Forelimb muscle (tissue), 1 donor: ENCODE data around the gene HBG2. TPM values are rescaled to one million over a fixed set of nuclear protein-coding genes. Genes with fewer than 3 reads are reported as not detected.
"Not testable (repeated sequence)": the region's sequence is repeated elsewhere in the genome, so short reads cannot be mapped to it uniquely, and the experiment has no call there.

Experiments used
- DNase-seq: peaks from one replicate; pipeline ENCODE4 v3.0.0-alpha.2; 2013; ENCODE audit warnings: low read depth
- polyA plus RNA-seq: library from polyadenylated mRNA; unstranded; fragments of 120-200 nt; gene quantifications from one replicate; pipeline ENCODE4 v1.2.1, GENCODE V29; 2013; ENCODE audit not compliant: insufficient read length

The HBG2 gene
- 4,005 TPM for polyA plus RNA-seq

GRCh38 chr11:5254646-5255413 lies at the start of gene HBG2:
Gene HBG2 (minus strand): TSS chr11:5254781. CDS start chr11:5254728, 53 bp downstream.
- DNase-seq = not testable (repeated sequence)

- no peak for DNase-seq
Observed at GRCh38 chr11:5304046-5304445, 49.5 kb upstream of the HBG2 start.

GRCh38 chr11:5303626-5304025 lies 49.0 kb upstream of the HBG2 start:
- no peak for DNase-seq

GRCh38 chr11:5301846-5302245 lies 47.3 kb upstream of the HBG2 start, which contains the start of gene OR51B4:
Gene OR51B4 (minus strand): TSS chr11:5301946. CDS start chr11:5301946, 0 bp downstream.
- no peak for DNase-seq

- DNase-seq = no peak
Observed at GRCh38 chr11:5300251-5300650, 45.7 kb upstream of the HBG2 start.

- no peak for DNase-seq
Observed at GRCh38 chr11:5298451-5298850, 43.9 kb upstream of the HBG2 start.

- no peak for DNase-seq
Observed at GRCh38 chr11:5297721-5298323, 43.2 kb upstream of the HBG2 start.

- not testable (repeated sequence) for DNase-seq
Observed at GRCh38 chr11:5294342-5294995, 39.9 kb upstream of the HBG2 start.

GRCh38 chr11:5293028-5293427 lies 38.4 kb upstream of the HBG2 start:
- no peak for DNase-seq

- DNase-seq = no peak
Observed at GRCh38 chr11:5291207-5291838, 36.7 kb upstream of the HBG2 start.

- no peak for DNase-seq
Observed at GRCh38 chr11:5290106-5290505, 35.5 kb upstream of the HBG2 start.

- no peak for DNase-seq
Observed at GRCh38 chr11:5289696-5290095, 35.1 kb upstream of the HBG2 start.

GRCh38 chr11:5288906-5289550 lies 34.4 kb upstream of the HBG2 start:
- DNase-seq = no peak

GRCh38 chr11:5288108-5288905 lies 33.7 kb upstream of the HBG2 start:
- DNase-seq = no peak

- no peak for DNase-seq
Observed at GRCh38 chr11:5286901-5287300, 32.3 kb upstream of the HBG2 start.

GRCh38 chr11:5286351-5286750 lies 31.8 kb upstream of the HBG2 start:
- DNase-seq = no peak

- no peak for DNase-seq
Observed at GRCh38 chr11:5285703-5286340, 31.2 kb upstream of the HBG2 start.

GRCh38 chr11:5284637-5285036 lies 30.1 kb upstream of the HBG2 start:
- no peak for DNase-seq

GRCh38 chr11:5283882-5284281 lies 29.3 kb upstream of the HBG2 start:
- no peak for DNase-seq

GRCh38 chr11:5283086-5283485 lies 28.5 kb upstream of the HBG2 start:
- no peak for DNase-seq
